ENCODE measurements around the gene GLT6D1. TPM values are rescaled to one million over a fixed set of nuclear protein-coding genes. Genes with fewer than 3 reads are reported as not detected.
A peak's percentile ranks its signal among the peaks of the same experiment; 100 is the strongest.

The GLT6D1 gene
- total and polyA plus RNA-seq, 3 donors from 2014 or later: 0.47 to 1.6 TPM; not detected in 1

DNA sequence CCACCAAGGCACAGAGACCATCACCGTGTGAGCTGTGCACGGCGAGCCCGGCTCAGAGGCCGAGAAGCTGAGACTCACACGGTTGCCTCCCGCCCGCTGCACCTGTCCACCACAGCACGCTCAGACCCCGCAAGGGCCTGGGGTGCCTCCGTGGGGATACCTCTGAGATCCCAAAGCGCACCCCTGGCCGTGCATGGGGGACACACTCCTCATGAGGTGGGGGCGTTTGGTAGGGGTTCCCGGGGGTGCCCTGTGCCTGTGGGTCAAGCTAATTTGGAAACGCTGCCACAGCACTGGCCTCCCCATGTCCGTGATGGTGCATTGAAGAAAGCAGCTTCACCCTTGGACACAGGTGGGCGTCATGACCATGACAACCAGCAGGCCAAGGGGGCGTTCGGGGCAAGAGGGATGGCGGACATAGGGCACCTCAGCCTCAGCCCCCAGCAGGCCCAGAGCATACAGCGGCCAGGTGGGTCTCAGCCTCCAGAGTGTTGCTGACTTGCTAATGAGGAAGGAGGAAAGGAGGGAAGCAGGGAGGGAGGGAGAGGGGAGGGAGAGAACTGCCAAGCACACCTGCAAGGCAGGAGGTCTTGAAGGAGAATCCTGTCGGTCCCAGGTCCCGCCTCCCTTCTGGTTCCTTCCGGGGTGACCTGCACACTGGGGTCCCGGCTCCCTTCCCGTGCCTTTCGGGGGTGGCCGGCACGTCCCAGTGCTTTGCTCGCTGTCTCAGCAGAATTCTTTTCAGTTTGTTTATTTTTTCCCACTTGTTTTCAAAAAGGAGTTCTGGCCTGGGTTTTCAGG lies 34.7 kb downstream of the GLT6D1 start:
- intact Hi-C loops (cut with DNase I; ENCODE audit: low total_unique reads): no loop called here
- Histone ChIP-seq H3K36me3 (ENCODE audit: low read depth, missing control alignments) (no peaks in the 10 kb centered on the region), H3K4me1 (no peaks in the 10 kb centered on the region), H3K9me3 (no peaks in the 10 kb centered on the region), H3K4me3 (no peak overlapping the region), H3K27ac (no peak overlapping the region), H3K27me3 (no peaks in the 10 kb centered on the region)
- DNase-seq: peak; percentile 8
- TF ChIP-seq POLR2A (IDR thresholded peaks at IDR 0.05): no peak
- 78 to 80% methylated on average over 23 to 31 of the region's 31 CpGs for WGBS, 2 donors

DNA sequence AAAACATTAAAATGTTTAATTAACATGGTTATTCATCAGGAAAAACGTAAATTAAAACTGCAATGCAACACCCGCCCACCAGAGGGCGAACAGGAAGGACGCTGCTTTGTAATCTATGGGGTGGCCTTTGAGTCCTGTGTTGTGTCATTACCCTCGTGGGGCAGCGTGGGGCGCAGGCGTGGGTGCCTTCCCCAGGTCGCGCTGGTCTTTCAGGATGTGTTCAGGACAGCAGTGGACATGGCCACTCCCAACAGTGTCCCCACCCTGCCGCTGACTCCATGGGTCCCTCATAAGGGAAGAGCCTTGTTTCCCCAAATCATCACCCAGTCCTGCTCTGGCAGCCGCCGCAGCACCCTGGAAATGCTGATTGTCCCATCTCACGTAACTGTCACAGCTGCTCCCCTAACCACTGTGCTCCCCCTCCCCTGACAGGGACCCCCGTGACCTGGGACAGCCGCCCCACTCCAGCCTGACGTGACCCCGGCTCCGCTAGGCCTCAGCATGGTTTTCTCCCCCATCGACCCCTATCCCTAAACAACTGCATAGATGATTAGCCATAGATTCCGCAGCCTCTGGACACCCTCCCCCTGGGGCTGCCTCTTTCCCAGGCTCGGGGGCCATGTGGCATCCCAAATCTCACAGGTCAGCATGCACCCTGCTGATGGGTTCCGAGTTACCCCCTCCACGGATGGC lies 36.4 kb downstream of the GLT6D1 start:
- WGBS, 2 donors: 56 to 60% methylated on average over 21 to 23 of the region's 24 CpGs
- intact Hi-C loops (cut with DNase I; ENCODE audit: low total_unique reads): no loop called here
- Histone ChIP-seq H3K27ac (no peak overlapping the region), H3K4me1 (no peaks in the 10 kb centered on the region), H3K27me3 (no peaks in the 10 kb centered on the region), H3K4me3 (no peak overlapping the region), H3K36me3 (ENCODE audit: low read depth, missing control alignments) (no peaks in the 10 kb centered on the region), H3K9me3 (no peaks in the 10 kb centered on the region)
- DNase-seq: peak; percentile 59
- TF ChIP-seq, protein P1, sequence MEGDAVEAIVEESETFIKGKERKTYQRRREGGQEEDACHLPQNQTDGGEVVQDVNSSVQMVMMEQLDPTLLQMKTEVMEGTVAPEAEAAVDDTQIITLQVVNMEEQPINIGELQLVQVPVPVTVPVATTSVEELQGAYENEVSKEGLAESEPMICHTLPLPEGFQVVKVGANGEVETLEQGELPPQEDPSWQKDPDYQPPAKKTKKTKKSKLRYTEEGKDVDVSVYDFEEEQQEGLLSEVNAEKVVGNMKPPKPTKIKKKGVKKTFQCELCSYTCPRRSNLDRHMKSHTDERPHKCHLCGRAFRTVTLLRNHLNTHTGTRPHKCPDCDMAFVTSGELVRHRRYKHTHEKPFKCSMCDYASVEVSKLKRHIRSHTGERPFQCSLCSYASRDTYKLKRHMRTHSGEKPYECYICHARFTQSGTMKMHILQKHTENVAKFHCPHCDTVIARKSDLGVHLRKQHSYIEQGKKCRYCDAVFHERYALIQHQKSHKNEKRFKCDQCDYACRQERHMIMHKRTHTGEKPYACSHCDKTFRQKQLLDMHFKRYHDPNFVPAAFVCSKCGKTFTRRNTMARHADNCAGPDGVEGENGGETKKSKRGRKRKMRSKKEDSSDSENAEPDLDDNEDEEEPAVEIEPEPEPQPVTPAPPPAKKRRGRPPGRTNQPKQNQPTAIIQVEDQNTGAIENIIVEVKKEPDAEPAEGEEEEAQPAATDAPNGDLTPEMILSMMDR (IDR thresholded peaks at IDR 0.05): peak; percentile 43 to 86 (median 73)
- no peak for TF ChIP-seq POLR2A (IDR thresholded peaks at IDR 0.05)

DNA sequence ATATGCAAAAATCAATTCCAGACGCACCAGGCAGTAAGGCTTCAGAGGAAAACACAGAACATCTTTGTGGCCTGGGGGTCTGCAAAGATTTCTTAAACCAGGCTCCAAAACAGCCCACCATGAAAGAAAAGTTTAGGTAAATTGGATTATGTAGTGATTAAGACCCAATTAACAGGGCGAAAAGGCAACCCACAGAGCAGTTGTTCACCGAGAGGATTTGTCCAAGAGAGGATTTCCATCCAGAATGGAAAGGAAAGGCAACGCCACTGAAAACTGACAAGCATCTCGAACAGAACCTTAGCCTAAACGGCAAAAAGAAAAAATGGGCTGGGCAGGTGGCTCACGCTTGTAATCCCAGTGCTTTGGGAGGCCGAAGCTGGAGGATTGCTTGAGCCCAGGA lies 37.4 kb downstream of the GLT6D1 start:
- no peaks in the 10 kb centered on the region for H3K36me3 ChIP-seq (ENCODE audit: low read depth, missing control alignments)
- H3K27me3 ChIP-seq: no peaks in the 10 kb centered on the region
- H3K9me3 ChIP-seq: no peaks in the 10 kb centered on the region
- WGBS, 2 donors: 87 to 91% methylated on average over 8 of the region's 8 CpGs
- H3K27ac ChIP-seq: no peak overlapping the region
- intact Hi-C loops (cut with DNase I; ENCODE audit: low total_unique reads): no loop called here
- no peak overlapping the region for H3K4me3 ChIP-seq
- DNase-seq: no peak
- no peaks in the 10 kb centered on the region for H3K4me1 ChIP-seq
- TF ChIP-seq, protein P1 (IDR thresholded peaks at IDR 0.05): no peak
- TF ChIP-seq POLR2A (IDR thresholded peaks at IDR 0.05): no peak

DNA sequence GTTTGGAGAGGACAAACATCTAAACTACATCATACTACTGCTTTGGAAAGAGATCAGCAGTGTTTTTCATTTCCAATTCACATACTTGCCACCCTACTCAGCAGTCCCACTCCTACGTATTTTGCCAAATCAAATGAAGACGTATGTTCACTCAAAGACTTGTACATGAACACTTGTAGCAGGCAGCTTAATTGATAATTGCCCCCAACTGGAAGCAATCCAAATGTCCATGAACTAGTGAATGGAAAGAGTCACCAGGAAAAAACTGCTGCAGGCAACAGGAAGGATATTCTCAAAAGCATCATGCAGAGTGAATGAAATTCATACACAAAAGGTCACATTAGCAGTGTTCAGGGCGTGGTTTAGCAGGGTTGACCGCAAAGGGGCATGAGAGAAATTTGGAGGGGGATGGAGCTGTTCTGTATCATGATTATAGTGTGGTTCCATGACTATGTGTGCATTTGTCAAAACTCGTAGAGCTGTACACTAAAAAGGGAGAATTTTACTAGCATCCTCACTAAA lies 39.0 kb downstream of the GLT6D1 start:
- 62 to 71% methylated on average over 5 of the region's 5 CpGs for WGBS, 2 donors
- H3K36me3 ChIP-seq (ENCODE audit: low read depth, missing control alignments): no peaks in the 10 kb centered on the region
- H3K4me1 ChIP-seq: no peaks in the 10 kb centered on the region
- no peaks in the 10 kb centered on the region for H3K27me3 ChIP-seq
- no peak for DNase-seq
- TF ChIP-seq, protein P1 (IDR thresholded peaks at IDR 0.05): no peak
- TF ChIP-seq POLR2A (IDR thresholded peaks at IDR 0.05): no peak
- no peaks in the 10 kb centered on the region for H3K9me3 ChIP-seq
- no peak overlapping the region for H3K4me3 ChIP-seq
- no peak overlapping the region for H3K27ac ChIP-seq
- intact Hi-C loops (cut with DNase I; ENCODE audit: low total_unique reads): no loop called here

DNA sequence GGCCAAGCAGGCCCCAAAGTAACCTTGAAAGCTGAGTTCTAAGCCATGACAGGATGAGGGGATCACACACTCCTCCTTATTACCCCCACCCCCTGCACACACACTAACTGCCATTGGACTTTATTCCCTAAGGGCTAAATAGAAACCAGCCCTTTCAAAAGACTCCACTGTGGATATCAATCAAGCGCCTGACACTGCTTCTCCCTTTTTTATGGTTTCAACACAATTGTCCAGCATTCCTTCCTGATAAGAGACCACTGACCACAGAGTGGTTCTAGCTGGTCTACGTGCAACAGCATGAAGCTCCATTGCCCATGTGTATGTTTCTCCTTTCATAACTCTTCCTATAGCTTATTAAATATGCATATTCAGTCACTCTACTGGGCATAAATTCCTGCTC lies 43.1 kb downstream of the GLT6D1 start:
- no peaks in the 10 kb centered on the region for H3K27me3 ChIP-seq
- no peaks in the 10 kb centered on the region for H3K9me3 ChIP-seq
- H3K36me3 ChIP-seq (ENCODE audit: low read depth, missing control alignments): no peaks in the 10 kb centered on the region
- no peak overlapping the region for H3K27ac ChIP-seq
- H3K4me1 ChIP-seq: no peaks in the 10 kb centered on the region
- TF ChIP-seq, protein P1 (IDR thresholded peaks at IDR 0.05): no peak
- no peak for TF ChIP-seq POLR2A (IDR thresholded peaks at IDR 0.05)
- no peak overlapping the region for H3K4me3 ChIP-seq
- 67 to 77% methylated on average over 2 of the region's 2 CpGs for WGBS, 2 donors
- intact Hi-C loops (cut with DNase I; ENCODE audit: low total_unique reads): no loop called here
- DNase-seq: no peak

Data from testis (tissue), 3 donors.